ENCODE data around the gene TBC1D3E.
"Not testable (repeated sequence)": the region's sequence is repeated elsewhere in the genome, so short reads cannot be mapped to it uniquely, and the experiment has no call there.

GRCh38 chr17:38094059-38094694, 33.6 kb upstream of the TBC1D3E start:
- not testable (repeated sequence) for TF ChIP-seq CTCF (conservative IDR thresholded peaks at IDR 0.05; ENCODE audit: low read depth in 2 of 2); EZH2phosphoT487 (IDR thresholded peaks at IDR 0.05; ENCODE audit: unreplicated experiment); EZH2 (IDR thresholded peaks at IDR 0.05; ENCODE audit: low read depth, unreplicated experiment); JUNB (IDR thresholded peaks at IDR 0.05; ENCODE audit: unreplicated experiment); POLR2AphosphoS5 (IDR thresholded peaks at IDR 0.05; ENCODE audit: low read depth); ZNF331 (CRISPR knock-in tag; IDR thresholded peaks at IDR 0.05; ENCODE audit: low read depth); REST (IDR thresholded peaks at IDR 0.05; ENCODE audit: unreplicated experiment); STAT1 (IDR thresholded peaks at IDR 0.05; ENCODE audit: unreplicated experiment); CREB1 (CRISPR knock-in tag; IDR thresholded peaks at IDR 0.05; ENCODE audit: low read depth); NANOG (IDR thresholded peaks at IDR 0.05; ENCODE audit: borderline replicate concordance)

Data from GM23338 (cell line).